IPS-20b (cell line): Measurements from ENCODE around the gene B3GALNT2.

Experiments
- H3K27ac ChIP-seq: one replicate; pipeline ENCODE4 v1.5.1; 2013; ENCODE audit warnings: low read length
- H3K27me3 ChIP-seq: 2 replicates; pipeline ENCODE4 v1.6.1; 2013; ENCODE audit warnings: mild to moderate bottlenecking, low read length, inconsistent platforms; ENCODE audit not compliant: insufficient read depth
- H3K36me3 ChIP-seq: 2 replicates; pipeline ENCODE4 v1.6.1; 2013; ENCODE audit warnings: low read depth, mild to moderate bottlenecking, inconsistent platforms, low read length, moderate library complexity; ENCODE audit not compliant: insufficient read depth
- H3K4me1 ChIP-seq: 2 replicates; pipeline ENCODE4 v1.6.1; 2013; ENCODE audit warnings: mild to moderate bottlenecking, control low read depth, inconsistent platforms, low read length, moderate library complexity; ENCODE audit not compliant: insufficient read depth
- H3K4me3 ChIP-seq: 2 replicates; pipeline ENCODE4 v1.5.1; 2013; ENCODE audit warnings: mild to moderate bottlenecking, low read length, inconsistent platforms
- H3K9ac ChIP-seq: 2 replicates; pipeline ENCODE4 v1.6.1; 2013; ENCODE audit warnings: low read depth, mild to moderate bottlenecking, inconsistent platforms, low read length, moderate library complexity
- H3K9me3 ChIP-seq: 2 replicates; pipeline ENCODE4 v1.6.1; 2013; ENCODE audit warnings: mild to moderate bottlenecking, low read depth, low read length, inconsistent platforms; ENCODE audit not compliant: insufficient read depth

Gene B3GALNT2

GRCh38 chr1:235417086-235417697 is 87.1 kb downstream of the B3GALNT2 start:
- Histone ChIP-seq H3K36me3 (peaks cover 14% of the 10 kb centered on the region; the same call in 1 of the 2 replicates), H3K27me3 (no peaks in the 10 kb centered on the region), H3K27ac (no peak overlapping the region), H3K4me1 (no peaks in the 10 kb centered on the region), H3K9ac (no peak overlapping the region), H3K4me3 (no peak overlapping the region), H3K9me3 (no peaks in the 10 kb centered on the region)

GRCh38 chr1:235416662-235417049 is 87.6 kb downstream of the B3GALNT2 start:
- H3K36me3 ChIP-seq, result peaks cover 14% of the 10 kb centered on the region; the same call in 1 of the 2 replicates
- H3K9me3 ChIP-seq, result no peaks in the 10 kb centered on the region
- no peaks in the 10 kb centered on the region for H3K4me1 ChIP-seq
- no peak overlapping the region for H3K4me3 ChIP-seq
- H3K27me3 ChIP-seq, result no peaks in the 10 kb centered on the region
- no peak overlapping the region for H3K27ac ChIP-seq
- H3K9ac ChIP-seq, result no peak overlapping the region

GRCh38 chr1:235415008-235415904 is 89.0 kb downstream of the B3GALNT2 start:
- Histone ChIP-seq H3K4me1 (no peaks in the 10 kb centered on the region), H3K36me3 (peaks cover 14% of the 10 kb centered on the region; the same call in 1 of the 2 replicates)

GRCh38 chr1:235411489-235412486 is 92.5 kb downstream of the B3GALNT2 start:
- peaks cover 14% of the 10 kb centered on the region; the same call in 1 of the 2 replicates for H3K36me3 ChIP-seq
- H3K9me3 ChIP-seq, result no peaks in the 10 kb centered on the region
- no peak overlapping the region for H3K27ac ChIP-seq

More at GRCh38 chr1:235415008-235415904, 89.0 kb downstream of the B3GALNT2 start:
- no peaks in the 10 kb centered on the region for H3K9me3 ChIP-seq
- no peaks in the 10 kb centered on the region for H3K27me3 ChIP-seq
- no peak overlapping the region for H3K27ac ChIP-seq
- H3K9ac ChIP-seq, result no peak overlapping the region
- H3K4me3 ChIP-seq, result no peak overlapping the region

GRCh38 chr1:235410467-235410866 is 93.8 kb downstream of the B3GALNT2 start:
- peaks cover 11% of the 10 kb centered on the region; the same call in 1 of the 2 replicates for H3K36me3 ChIP-seq
- H3K27ac ChIP-seq, result no peak overlapping the region
- no peaks in the 10 kb centered on the region for H3K9me3 ChIP-seq
- H3K27me3 ChIP-seq, result no peaks in the 10 kb centered on the region
- H3K4me3 ChIP-seq, result no peak overlapping the region
- no peaks in the 10 kb centered on the region for H3K4me1 ChIP-seq
- H3K9ac ChIP-seq, result no peak overlapping the region

More at GRCh38 chr1:235411489-235412486, 92.5 kb downstream of the B3GALNT2 start:
- Histone ChIP-seq H3K4me3 (no peak overlapping the region), H3K9ac (no peak overlapping the region), H3K4me1 (no peaks in the 10 kb centered on the region), H3K27me3 (no peaks in the 10 kb centered on the region)

- Histone ChIP-seq H3K36me3 (peaks cover under 1% of the 10 kb centered on the region; the same call in 1 of the 2 replicates), H3K4me1 (no peaks in the 10 kb centered on the region), H3K27me3 (no peaks in the 10 kb centered on the region), H3K9ac (no peak overlapping the region), H3K27ac (no peak overlapping the region), H3K9me3 (no peaks in the 10 kb centered on the region), H3K4me3 (no peak overlapping the region)
Observed at GRCh38 chr1:235409042-235409820, 95.0 kb downstream of the B3GALNT2 start.

- H3K4me3 ChIP-seq, result no peak overlapping the region
- H3K27me3 ChIP-seq, result no peaks in the 10 kb centered on the region
- H3K36me3 ChIP-seq, result no peaks in the 10 kb centered on the region
- no peak overlapping the region for H3K27ac ChIP-seq
- no peak overlapping the region for H3K9ac ChIP-seq
- no peaks in the 10 kb centered on the region for H3K4me1 ChIP-seq
- H3K9me3 ChIP-seq, result no peaks in the 10 kb centered on the region
Observed at GRCh38 chr1:235408503-235408960, 95.7 kb downstream of the B3GALNT2 start.

- H3K27ac ChIP-seq, result no peak overlapping the region
- no peak overlapping the region for H3K9ac ChIP-seq
- H3K9me3 ChIP-seq, result no peaks in the 10 kb centered on the region
- no peaks in the 10 kb centered on the region for H3K4me1 ChIP-seq
- peaks cover 3% of the 10 kb centered on the region; the same call in 1 of the 2 replicates for H3K36me3 ChIP-seq
- no peak overlapping the region for H3K4me3 ChIP-seq
- H3K27me3 ChIP-seq, result no peaks in the 10 kb centered on the region
Observed at GRCh38 chr1:235407419-235407818, 96.8 kb downstream of the B3GALNT2 start.

GRCh38 chr1:235404190-235404589 is 100.1 kb downstream of the B3GALNT2 start:
- H3K4me3 ChIP-seq, result no peak overlapping the region
- H3K27ac ChIP-seq, result no peak overlapping the region
- H3K9ac ChIP-seq, result no peak overlapping the region
- no peaks in the 10 kb centered on the region for H3K4me1 ChIP-seq
- H3K9me3 ChIP-seq, result no peaks in the 10 kb centered on the region
- peaks cover 3% of the 10 kb centered on the region; the same call in 1 of the 2 replicates for H3K36me3 ChIP-seq
- no peaks in the 10 kb centered on the region for H3K27me3 ChIP-seq

GRCh38 chr1:235403593-235403992 is 100.7 kb downstream of the B3GALNT2 start:
- H3K27me3 ChIP-seq, result no peaks in the 10 kb centered on the region
- H3K27ac ChIP-seq, result no peak overlapping the region
- no peaks in the 10 kb centered on the region for H3K9me3 ChIP-seq
- peaks cover 3% of the 10 kb centered on the region; the same call in 1 of the 2 replicates for H3K36me3 ChIP-seq
- no peak overlapping the region for H3K9ac ChIP-seq
- no peak overlapping the region for H3K4me3 ChIP-seq
- no peaks in the 10 kb centered on the region for H3K4me1 ChIP-seq
